ENCODE data around the gene SYNC.
A peak's percentile ranks its signal among the peaks of the same experiment; 100 is the strongest.
"Not testable (repeated sequence)": the region's sequence is repeated elsewhere in the genome, so short reads cannot be mapped to it uniquely, and the experiment has no call there.

SYNC gene

GRCh38 chr1:32724678-32725614 lies 22.4 kb upstream of the SYNC start:
- DNase-seq = peak in 1 of 2 experiments; percentile 43

- DNase-seq = no peak
Observed at GRCh38 chr1:32719681-32720275, 17.2 kb upstream of the SYNC start.

GRCh38 chr1:32718527-32718926 lies 16.0 kb upstream of the SYNC start:
- no peak for DNase-seq

- DNase-seq = no peak
Observed at GRCh38 chr1:32718036-32718435, 15.5 kb upstream of the SYNC start.

- DNase-seq = no peak
Observed at GRCh38 chr1:32717503-32717902, 14.9 kb upstream of the SYNC start.

- DNase-seq = peak; percentile 63 to 68
Observed at GRCh38 chr1:32716312-32717148, 14.0 kb upstream of the SYNC start.

GRCh38 chr1:32715901-32716311 lies 13.3 kb upstream of the SYNC start:
- no peak for DNase-seq

- no peak for DNase-seq
Observed at GRCh38 chr1:32714277-32714676, 11.7 kb upstream of the SYNC start.

- DNase-seq = no peak
Observed at GRCh38 chr1:32713081-32713480, 10.5 kb upstream of the SYNC start.

GRCh38 chr1:32711221-32711620 lies 8.7 kb upstream of the SYNC start:
- DNase-seq = not testable (repeated sequence)

- no peak for DNase-seq
Observed at GRCh38 chr1:32709476-32709875, 6.9 kb upstream of the SYNC start.

- DNase-seq = no peak
Observed at GRCh38 chr1:32709075-32709474, 6.5 kb upstream of the SYNC start.

- no peak for DNase-seq
Observed at GRCh38 chr1:32706491-32706890, 3.9 kb upstream of the SYNC start.

- no peak for DNase-seq
Observed at GRCh38 chr1:32705516-32705915, 2.9 kb upstream of the SYNC start.

- DNase-seq = no peak
Observed at GRCh38 chr1:32703479-32704291, 1.1 kb upstream of the SYNC start.

- no peak for DNase-seq
Observed at GRCh38 chr1:32701951-32702598, 495 bp downstream of the SYNC start.

GRCh38 chr1:32701421-32701911 lies 1.1 kb downstream of the SYNC start:
- no peak for DNase-seq

- not testable (repeated sequence) for DNase-seq
Observed at GRCh38 chr1:32696996-32697395, 5.6 kb downstream of the SYNC start.

GRCh38 chr1:32696041-32696440 lies 6.5 kb downstream of the SYNC start:
- no peak for DNase-seq

GRCh38 chr1:32695098-32695904 lies 7.3 kb downstream of the SYNC start:
- no peak for DNase-seq

All from activated T-cell treated with anti-CD3 and anti-CD28 coated beads, Interleukin-2, amount 50 U/mL, for 48 hours (primary cell).